ENCODE measurements around the gene EIF5AL1. TPM values are rescaled to one million over a fixed set of nuclear protein-coding genes. Genes with fewer than 3 reads are reported as not detected.
A peak's percentile ranks its signal among the peaks of the same experiment; 100 is the strongest.
"Not testable (repeated sequence)": the region's sequence is repeated elsewhere in the genome, so short reads cannot be mapped to it uniquely, and the experiment has no call there.

EIF5AL1 gene
- polyA plus RNA-seq, 3 donors = 0.55 to 3.3 (median 0.96) TPM

DNA sequence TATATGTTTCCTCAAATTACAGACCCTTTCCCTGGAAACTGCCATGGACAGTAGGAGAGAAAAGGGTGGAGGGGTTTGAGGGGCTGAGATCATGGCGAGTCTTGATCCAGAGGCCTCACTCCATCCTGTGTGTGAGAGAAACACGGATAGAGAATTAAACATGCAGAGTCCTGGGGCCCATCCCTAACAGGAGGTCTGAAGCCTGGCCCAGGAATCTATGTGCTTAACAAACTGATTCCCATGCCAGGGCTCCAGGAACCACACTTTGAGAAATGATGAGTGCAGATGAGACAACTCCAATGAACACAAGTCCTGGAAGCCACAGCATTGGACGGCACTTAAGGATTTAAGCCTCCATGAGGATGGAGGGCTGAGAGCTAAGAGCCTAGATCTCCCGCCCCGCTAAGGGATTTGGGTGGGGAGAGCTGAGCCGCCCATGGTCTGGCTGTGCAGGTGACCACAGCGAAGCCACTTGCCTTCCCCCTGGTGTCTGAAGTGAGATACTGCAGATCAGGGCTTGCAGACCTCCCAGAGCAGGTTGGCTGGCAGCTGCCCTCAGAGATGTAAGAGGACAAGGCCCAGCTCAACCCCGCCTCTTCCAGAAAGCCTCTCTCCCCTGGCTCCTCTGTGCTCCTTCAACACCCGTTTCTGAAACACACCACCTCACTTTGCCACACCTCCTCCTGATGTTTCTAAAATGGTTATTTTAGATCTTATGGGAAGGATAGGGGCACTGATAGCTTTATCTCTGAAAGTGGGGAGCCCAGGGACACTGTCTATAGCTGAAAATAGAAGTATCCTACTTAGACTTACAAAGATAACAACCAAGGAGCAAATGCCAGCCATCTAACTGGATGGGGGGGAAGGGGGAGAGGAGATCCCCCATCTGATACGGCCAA is 24.8 kb upstream of the EIF5AL1 start:
- no peak for DNase-seq (ENCODE audit: low read depth in 3 of 3, low spot score in 2 of 3)

DNA sequence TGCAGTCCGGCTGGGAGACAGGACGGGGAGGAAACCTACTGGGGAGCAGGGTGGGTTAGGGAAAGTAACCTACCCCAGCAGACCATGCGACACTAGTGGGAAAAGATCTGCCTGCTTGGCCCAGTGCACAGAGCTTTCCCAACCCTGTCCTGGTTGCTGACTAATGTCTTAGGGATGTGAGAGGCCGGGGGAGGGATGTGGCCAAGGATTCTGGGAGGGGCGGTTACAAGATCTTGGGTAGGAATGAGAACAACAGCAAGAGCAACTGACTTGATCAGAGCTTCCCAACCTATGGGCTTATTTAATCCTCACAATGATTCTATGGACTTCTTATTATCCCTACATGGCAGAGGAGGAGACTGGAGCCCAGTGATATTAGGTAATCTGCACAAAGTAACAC is 24.0 kb upstream of the EIF5AL1 start:
- DNase-seq (ENCODE audit: low read depth in 3 of 3, low spot score in 2 of 3) = no peak

- no peak for DNase-seq (ENCODE audit: low read depth in 3 of 3, low spot score in 2 of 3)
Observed at GRCh38 chr10:79488870-79489269, 23.5 kb upstream of the EIF5AL1 start.

- peak; percentile 45 to 55 (median 50) for DNase-seq (ENCODE audit: low read depth in 3 of 3, low spot score in 2 of 3)
Observed at GRCh38 chr10:79490400-79491142, 21.8 kb upstream of the EIF5AL1 start.

GRCh38 chr10:79491143-79491835 is 21.0 kb upstream of the EIF5AL1 start:
- no peak for DNase-seq (ENCODE audit: low read depth in 3 of 3, low spot score in 2 of 3)

- DNase-seq (ENCODE audit: low read depth in 3 of 3, low spot score in 2 of 3) = no peak
Observed at GRCh38 chr10:79492256-79492655, 20.1 kb upstream of the EIF5AL1 start.

GRCh38 chr10:79492839-79493238 is 19.5 kb upstream of the EIF5AL1 start:
- no peak for DNase-seq (ENCODE audit: low read depth in 3 of 3, low spot score in 2 of 3)

DNA sequence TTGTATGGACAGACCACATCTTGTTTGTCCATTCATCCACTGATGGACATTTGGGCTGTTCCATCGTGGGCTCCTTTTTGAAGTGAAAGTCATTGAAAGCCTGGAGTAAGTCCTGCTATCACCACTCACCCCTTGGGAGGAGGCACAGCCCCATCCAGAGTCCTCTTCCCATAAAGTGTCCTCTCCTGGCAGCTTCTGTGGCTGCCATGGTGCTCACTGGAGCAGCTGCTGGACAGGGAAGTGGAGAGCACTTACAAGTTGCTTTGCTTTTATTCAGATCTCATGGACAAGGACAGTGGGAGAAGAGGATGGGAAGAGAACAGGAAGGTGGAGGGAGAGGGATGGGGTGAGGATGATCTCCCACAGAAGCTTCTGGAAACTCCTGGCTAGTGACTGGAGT is 18.5 kb upstream of the EIF5AL1 start:
- DNase-seq (ENCODE audit: low read depth in 3 of 3, low spot score in 2 of 3) = no peak

DNA sequence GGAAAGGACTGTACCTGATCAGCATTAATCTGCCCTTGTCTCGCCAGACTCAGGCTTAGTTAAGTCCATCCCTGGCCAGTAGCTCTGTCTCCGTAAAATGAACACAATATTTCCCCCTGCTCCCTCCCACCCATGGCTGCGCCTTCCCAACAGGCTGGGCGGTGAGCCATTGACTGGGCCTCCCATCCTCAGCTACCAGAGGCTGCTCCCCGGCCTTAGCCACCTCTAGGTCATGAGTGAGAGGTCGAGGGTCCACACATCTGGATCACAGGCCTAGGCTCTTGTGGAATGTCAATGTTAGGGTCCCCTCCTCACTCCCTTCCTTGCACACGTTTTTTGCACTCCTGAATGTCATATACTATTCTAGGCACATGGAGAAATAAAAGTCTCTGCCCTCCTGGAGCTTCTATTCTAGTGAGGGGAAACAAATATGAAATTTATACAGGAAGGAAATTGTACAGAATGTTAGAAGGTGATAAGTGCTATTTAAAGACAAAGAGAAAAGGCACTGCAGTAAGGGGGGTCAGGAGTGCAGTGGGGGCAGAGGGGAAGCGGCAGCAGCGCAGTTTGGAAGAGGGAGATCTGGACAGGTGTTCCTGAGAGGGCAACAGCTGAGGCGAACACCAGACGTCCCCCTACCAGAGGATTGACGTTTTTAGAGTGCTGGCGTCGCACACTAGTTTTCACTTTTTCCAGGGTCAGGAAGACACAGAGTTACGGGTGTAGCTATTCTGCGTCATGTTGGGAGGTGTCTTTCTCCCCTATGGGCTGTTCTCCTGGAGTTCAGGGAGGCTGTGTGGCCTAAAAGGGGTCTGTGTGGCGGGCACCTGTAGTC is 17.2 kb upstream of the EIF5AL1 start:
- no peak for DNase-seq (ENCODE audit: low read depth in 3 of 3, low spot score in 2 of 3)

DNA sequence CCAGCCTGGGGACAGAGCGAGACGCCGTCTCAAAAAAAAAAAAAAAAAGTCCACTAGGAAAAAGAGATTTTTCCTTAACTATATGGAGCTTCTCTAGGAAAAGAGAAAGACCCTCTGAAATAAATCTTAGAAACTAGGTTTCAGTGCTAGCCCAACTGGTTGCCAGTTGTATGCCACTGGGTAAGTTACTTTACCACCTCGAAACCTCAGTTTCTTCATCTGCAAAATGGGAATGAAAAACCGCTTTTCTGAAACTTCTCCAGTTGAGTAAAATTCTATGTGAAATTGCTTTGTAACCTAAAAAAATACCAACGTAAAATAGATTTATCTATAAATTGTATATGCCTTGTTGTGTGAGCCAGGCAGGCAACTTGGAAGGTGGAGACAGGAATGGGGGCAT is 16.5 kb upstream of the EIF5AL1 start:
- no peak for DNase-seq (ENCODE audit: low read depth in 3 of 3, low spot score in 2 of 3)

- DNase-seq (ENCODE audit: low read depth in 3 of 3, low spot score in 2 of 3) = no peak
Observed at GRCh38 chr10:79496896-79497295, 15.4 kb upstream of the EIF5AL1 start.

- DNase-seq (ENCODE audit: low read depth in 3 of 3, low spot score in 2 of 3) = no peak
Observed at GRCh38 chr10:79498291-79498829, 14.0 kb upstream of the EIF5AL1 start.

GRCh38 chr10:79502561-79503309 is 9.6 kb upstream of the EIF5AL1 start:
- DNase-seq (ENCODE audit: low read depth in 3 of 3, low spot score in 2 of 3) = no peak

DNA sequence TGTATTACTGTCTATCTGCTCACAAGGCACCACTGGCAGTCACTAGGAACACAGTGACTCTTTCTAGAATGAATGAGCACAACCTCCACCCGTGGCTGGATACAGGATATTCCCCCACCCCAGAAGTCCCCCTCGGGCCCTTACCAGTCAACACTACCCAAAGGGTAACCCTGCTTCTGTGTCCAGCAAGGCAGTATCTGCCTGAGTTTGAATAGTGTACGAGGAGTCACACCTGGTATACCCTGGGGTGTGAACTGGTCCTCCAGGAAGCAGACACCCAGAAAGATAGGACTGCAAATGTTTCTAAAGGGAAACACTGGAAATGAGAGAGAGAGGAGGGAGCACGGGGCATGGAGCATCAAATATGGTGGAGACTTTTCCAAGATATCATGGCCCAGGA is 8.5 kb upstream of the EIF5AL1 start:
- DNase-seq (ENCODE audit: low read depth in 3 of 3, low spot score in 2 of 3) = not testable (repeated sequence)

DNA sequence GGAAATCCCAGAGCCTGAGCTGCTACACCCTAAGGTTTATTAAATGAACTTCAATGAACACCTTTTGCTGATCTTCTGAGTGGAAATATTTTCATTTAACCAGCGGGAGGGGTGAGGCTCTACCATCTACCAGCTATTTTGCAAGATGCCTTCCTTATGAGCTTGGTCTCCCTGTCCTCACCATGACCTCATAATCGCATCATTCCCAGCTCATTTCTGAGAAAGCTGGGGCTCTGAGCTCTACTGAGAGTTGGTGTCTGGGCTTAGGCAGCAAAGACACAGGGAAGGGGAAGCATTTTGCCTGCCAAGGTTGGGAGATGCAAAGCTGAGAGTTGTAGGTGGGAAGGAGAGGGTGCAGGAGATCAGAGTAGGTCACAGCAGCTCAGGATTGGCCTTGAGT is 7.8 kb upstream of the EIF5AL1 start:
- DNase-seq (ENCODE audit: low read depth in 3 of 3, low spot score in 2 of 3) = not testable (repeated sequence)

DNA sequence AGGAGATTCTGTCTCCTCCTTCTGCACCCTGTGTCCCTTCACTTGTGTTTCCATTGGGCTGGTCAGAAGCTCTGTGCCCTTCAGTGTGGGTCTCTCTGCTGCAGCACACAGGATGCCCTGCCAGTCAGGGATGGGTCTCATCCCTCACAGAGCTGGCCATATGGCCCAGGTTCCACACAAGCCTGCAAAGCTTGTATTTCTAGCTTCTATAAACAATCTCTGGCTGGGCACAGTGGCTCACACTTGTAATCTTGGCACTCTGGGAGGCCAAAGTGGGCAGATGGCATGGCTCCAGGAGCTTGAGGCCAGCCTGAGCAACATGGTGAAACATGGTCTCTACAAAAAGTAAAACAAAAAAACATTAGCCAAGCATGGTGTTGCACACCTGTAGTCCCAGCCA is 7.0 kb upstream of the EIF5AL1 start:
- DNase-seq (ENCODE audit: low read depth in 3 of 3, low spot score in 2 of 3) = not testable (repeated sequence)

GRCh38 chr10:79505829-79506228 is 6.5 kb upstream of the EIF5AL1 start:
- DNase-seq (ENCODE audit: low read depth in 3 of 3, low spot score in 2 of 3) = no peak

DNA sequence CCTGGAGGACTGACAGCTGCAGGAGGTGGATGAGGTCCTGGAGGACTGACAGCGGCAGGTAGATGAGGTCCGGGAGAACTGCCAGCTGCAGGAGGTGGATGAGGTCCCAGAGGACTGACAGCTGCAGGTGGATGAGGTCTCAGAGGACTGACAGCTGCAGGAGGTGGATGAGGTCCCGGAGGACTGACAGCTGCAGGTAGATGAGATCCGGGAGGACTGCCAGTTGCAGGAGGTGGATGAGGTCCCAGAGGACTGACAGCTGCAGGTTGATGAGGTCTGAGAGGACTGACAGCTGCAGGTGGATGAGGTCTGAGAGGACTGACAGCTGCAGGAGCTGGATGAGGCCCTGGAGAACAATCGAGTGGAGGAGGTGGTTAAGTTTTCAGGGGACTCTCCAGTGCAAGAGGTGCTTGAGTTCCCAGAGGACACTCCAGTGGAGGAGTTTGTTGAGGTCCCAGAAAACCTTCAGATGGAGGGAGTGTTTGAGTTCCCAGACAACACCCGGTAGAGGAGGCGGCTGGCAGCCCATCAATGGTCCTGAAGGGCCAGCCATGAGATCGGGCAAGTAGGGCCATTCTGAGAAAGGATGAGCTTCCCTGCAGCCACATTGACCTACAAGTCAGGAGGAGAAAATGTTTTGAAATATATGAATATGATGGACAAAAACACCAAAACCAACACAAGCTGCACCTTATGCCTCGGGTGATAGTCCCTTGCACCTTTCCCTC is 4.7 kb upstream of the EIF5AL1 start:
- no peak for DNase-seq (ENCODE audit: low read depth in 3 of 3, low spot score in 2 of 3)

DNA sequence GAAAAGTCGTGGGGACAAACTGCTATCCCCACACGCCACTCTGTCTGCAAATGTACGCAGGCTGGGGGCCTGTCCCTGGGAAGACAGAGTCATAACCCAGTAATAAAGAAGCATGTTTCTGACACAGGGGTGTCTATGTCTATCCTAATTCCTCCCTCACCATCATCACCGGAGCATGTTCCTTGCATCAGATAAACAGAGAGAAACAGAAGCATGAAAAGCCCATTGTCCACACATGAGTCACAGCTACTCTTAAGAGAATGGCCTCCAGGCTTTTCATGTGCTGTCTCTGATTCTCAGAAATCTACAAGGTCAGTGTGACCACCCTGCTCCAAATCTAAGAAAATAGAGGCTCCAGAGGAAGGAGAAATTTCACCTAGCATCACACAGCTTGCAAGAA is 4.1 kb upstream of the EIF5AL1 start:
- DNase-seq (ENCODE audit: low read depth in 3 of 3, low spot score in 2 of 3) = not testable (repeated sequence)

Measured in right renal cortex interstitium (tissue), 3 donors.